ENCODE measurements around the gene ZBTB14.
A peak's percentile ranks its signal among the peaks of the same experiment; 100 is the strongest.

The ZBTB14 gene

DNA sequence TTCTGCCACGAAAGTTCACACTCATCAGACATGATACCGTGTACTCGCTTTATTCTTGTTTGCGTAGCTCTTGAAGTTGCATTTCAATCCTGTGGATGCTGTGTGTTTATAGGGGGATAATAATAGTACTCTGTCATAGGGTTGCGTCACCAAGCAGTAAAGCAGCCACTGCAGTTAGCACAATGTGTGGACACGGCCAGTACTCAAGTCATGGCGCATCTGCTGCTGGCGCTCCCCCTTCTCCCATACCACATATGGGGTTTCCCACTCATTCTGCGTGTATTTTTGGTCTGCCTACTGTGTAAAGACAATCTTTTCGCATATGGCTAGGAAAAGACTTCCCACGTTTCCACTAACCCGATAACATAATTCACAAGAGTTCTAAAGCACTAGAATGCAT lies 2.1 kb upstream of the ZBTB14 start:
- ATAC-seq: no peak
- TF ChIP-seq CSDC2 (CRISPR knock-in tag; IDR thresholded peaks at IDR 0.05) (no peak), ZNF565 (CRISPR knock-in tag; conservative IDR thresholded peaks at IDR 0.05; ENCODE audit: low read depth) (no peak), ISL1 (CRISPR knock-in tag; IDR thresholded peaks at IDR 0.05) (no peak), ESRRG (CRISPR knock-in tag; IDR thresholded peaks at IDR 0.05) (no peak), TCF4 (CRISPR knock-in tag; IDR thresholded peaks at IDR 0.05; ENCODE audit: borderline replicate concordance) (no peak), GLIS3 (CRISPR knock-in tag; IDR thresholded peaks at IDR 0.05) (no peak), ZNF8 (CRISPR knock-in tag; IDR thresholded peaks at IDR 0.05) (no peak), BACH2 (CRISPR knock-in tag; IDR thresholded peaks at IDR 0.05; ENCODE audit: borderline replicate concordance) (no peak)
- TF ChIP-seq, protein P1, sequence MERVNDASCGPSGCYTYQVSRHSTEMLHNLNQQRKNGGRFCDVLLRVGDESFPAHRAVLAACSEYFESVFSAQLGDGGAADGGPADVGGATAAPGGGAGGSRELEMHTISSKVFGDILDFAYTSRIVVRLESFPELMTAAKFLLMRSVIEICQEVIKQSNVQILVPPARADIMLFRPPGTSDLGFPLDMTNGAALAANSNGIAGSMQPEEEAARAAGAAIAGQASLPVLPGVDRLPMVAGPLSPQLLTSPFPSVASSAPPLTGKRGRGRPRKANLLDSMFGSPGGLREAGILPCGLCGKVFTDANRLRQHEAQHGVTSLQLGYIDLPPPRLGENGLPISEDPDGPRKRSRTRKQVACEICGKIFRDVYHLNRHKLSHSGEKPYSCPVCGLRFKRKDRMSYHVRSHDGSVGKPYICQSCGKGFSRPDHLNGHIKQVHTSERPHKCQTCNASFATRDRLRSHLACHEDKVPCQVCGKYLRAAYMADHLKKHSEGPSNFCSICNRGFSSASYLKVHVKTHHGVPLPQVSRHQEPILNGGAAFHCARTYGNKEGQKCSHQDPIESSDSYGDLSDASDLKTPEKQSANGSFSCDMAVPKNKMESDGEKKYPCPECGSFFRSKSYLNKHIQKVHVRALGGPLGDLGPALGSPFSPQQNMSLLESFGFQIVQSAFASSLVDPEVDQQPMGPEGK (CRISPR knock-in tag; IDR thresholded peaks at IDR 0.05; ENCODE audit: borderline replicate concordance): no peak
- TF ChIP-seq, protein P2, sequence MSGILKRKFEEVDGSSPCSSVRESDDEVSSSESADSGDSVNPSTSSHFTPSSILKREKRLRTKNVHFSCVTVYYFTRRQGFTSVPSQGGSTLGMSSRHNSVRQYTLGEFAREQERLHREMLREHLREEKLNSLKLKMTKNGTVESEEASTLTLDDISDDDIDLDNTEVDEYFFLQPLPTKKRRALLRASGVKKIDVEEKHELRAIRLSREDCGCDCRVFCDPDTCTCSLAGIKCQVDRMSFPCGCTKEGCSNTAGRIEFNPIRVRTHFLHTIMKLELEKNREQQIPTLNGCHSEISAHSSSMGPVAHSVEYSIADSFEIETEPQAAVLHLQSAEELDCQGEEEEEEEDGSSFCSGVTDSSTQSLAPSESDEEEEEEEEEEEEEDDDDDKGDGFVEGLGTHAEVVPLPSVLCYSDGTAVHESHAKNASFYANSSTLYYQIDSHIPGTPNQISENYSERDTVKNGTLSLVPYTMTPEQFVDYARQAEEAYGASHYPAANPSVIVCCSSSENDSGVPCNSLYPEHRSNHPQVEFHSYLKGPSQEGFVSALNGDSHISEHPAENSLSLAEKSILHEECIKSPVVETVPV (CRISPR knock-in tag; IDR thresholded peaks at IDR 0.05): no peak

DNA sequence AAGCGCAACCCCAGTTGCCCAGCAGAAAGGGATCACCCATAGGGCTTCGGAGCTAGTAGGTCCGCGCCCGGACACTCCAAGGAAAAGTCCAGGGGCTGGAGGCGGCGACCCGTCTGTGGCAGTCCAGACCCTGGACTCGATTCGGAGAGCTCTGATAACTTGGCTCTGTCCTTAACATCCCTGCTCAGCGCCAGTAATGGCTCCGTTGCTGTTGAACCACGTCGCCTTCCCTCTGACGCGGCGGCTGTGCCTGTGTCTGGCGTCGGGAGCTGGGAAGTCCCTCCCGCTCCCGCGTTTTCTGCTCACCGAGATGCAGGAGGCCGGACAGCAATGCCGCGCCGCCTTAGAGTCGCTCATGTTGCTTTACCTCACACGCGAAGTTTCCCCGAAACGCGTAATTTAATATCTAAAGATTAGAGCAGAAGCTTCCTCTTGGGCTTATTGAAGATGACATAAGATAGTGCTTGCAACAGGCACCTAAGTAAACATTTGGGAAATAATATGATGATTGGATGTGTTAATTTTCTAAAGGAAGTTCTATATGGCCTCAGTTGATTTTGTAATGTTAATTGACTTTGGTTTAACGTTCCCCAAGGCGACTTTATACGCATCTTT lies 1.3 kb upstream of the ZBTB14 start:
- TF ChIP-seq GLIS3 (CRISPR knock-in tag; IDR thresholded peaks at IDR 0.05) (no peak), ZNF70 (CRISPR knock-in tag; IDR thresholded peaks at IDR 0.05) (no peak), BACH2 (CRISPR knock-in tag; IDR thresholded peaks at IDR 0.05; ENCODE audit: borderline replicate concordance) (no peak), RARB (CRISPR knock-in tag; IDR thresholded peaks at IDR 0.05) (no peak), ISL1 (CRISPR knock-in tag; IDR thresholded peaks at IDR 0.05) (no peak), ZFP30 (CRISPR knock-in tag; IDR thresholded peaks at IDR 0.05) (no peak), ZFP3 (CRISPR knock-in tag; IDR thresholded peaks at IDR 0.05) (no peak), ARNTL (CRISPR knock-in tag; IDR thresholded peaks at IDR 0.05; ENCODE audit: borderline replicate concordance, low read depth) (no peak), ZNF8 (CRISPR knock-in tag; IDR thresholded peaks at IDR 0.05) (no peak), ESRRG (CRISPR knock-in tag; IDR thresholded peaks at IDR 0.05) (no peak), TCF4 (CRISPR knock-in tag; IDR thresholded peaks at IDR 0.05; ENCODE audit: borderline replicate concordance) (no peak), ZC3H10 (CRISPR knock-in tag; IDR thresholded peaks at IDR 0.05) (no peak), CSDC2 (CRISPR knock-in tag; IDR thresholded peaks at IDR 0.05) (no peak), OSR1 (CRISPR knock-in tag; IDR thresholded peaks at IDR 0.05) (no peak)
- TF ChIP-seq, protein P3, sequence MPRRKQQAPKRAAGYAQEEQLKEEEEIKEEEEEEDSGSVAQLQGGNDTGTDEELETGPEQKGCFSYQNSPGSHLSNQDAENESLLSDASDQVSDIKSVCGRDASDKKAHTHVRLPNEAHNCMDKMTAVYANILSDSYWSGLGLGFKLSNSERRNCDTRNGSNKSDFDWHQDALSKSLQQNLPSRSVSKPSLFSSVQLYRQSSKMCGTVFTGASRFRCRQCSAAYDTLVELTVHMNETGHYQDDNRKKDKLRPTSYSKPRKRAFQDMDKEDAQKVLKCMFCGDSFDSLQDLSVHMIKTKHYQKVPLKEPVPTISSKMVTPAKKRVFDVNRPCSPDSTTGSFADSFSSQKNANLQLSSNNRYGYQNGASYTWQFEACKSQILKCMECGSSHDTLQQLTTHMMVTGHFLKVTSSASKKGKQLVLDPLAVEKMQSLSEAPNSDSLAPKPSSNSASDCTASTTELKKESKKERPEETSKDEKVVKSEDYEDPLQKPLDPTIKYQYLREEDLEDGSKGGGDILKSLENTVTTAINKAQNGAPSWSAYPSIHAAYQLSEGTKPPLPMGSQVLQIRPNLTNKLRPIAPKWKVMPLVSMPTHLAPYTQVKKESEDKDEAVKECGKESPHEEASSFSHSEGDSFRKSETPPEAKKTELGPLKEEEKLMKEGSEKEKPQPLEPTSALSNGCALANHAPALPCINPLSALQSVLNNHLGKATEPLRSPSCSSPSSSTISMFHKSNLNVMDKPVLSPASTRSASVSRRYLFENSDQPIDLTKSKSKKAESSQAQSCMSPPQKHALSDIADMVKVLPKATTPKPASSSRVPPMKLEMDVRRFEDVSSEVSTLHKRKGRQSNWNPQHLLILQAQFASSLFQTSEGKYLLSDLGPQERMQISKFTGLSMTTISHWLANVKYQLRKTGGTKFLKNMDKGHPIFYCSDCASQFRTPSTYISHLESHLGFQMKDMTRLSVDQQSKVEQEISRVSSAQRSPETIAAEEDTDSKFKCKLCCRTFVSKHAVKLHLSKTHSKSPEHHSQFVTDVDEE (CRISPR knock-in tag; IDR thresholded peaks at IDR 0.05): no peak
- TF ChIP-seq, protein P2 (CRISPR knock-in tag; IDR thresholded peaks at IDR 0.05): no peak
- TF ChIP-seq, protein P4, sequence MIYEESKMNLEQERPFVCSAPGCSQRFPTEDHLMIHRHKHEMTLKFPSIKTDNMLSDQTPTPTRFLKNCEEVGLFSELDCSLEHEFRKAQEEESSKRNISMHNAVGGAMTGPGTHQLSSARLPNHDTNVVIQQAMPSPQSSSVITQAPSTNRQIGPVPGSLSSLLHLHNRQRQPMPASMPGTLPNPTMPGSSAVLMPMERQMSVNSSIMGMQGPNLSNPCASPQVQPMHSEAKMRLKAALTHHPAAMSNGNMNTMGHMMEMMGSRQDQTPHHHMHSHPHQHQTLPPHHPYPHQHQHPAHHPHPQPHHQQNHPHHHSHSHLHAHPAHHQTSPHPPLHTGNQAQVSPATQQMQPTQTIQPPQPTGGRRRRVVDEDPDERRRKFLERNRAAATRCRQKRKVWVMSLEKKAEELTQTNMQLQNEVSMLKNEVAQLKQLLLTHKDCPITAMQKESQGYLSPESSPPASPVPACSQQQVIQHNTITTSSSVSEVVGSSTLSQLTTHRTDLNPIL (CRISPR knock-in tag; IDR thresholded peaks at IDR 0.05; ENCODE audit: low read depth): no peak
- TF ChIP-seq, protein P1 (CRISPR knock-in tag; IDR thresholded peaks at IDR 0.05; ENCODE audit: borderline replicate concordance): no peak
- TF ChIP-seq, protein P5, sequence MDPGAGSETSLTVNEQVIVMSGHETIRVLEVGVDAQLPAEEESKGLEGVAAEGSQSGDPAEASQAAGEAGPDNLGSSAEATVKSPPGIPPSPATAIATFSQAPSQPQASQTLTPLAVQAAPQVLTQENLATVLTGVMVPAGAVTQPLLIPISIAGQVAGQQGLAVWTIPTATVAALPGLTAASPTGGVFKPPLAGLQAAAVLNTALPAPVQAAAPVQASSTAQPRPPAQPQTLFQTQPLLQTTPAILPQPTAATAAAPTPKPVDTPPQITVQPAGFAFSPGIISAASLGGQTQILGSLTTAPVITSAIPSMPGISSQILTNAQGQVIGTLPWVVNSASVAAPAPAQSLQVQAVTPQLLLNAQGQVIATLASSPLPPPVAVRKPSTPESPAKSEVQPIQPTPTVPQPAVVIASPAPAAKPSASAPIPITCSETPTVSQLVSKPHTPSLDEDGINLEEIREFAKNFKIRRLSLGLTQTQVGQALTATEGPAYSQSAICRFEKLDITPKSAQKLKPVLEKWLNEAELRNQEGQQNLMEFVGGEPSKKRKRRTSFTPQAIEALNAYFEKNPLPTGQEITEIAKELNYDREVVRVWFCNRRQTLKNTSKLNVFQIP (CRISPR knock-in tag; IDR thresholded peaks at IDR 0.05; ENCODE audit: borderline replicate concordance, low read depth): no peak
- peak; percentile 75 for ATAC-seq

Measured in SK-N-SH treated with all-trans-retinoic acid at 6 μM for 48 hours (cell line).